Fibroblast of lung (primary cell): ENCODE data around the gene TPSD1.

Experiments used
- EZH2 ChIP-seq: IDR thresholded peaks from 2 replicates; pipeline ENCODE4 v1.5.1; 2012; ENCODE audit warnings: low read length, control low read depth, mild to moderate bottlenecking; ENCODE audit errors: missing control alignments
- TF ChIP-seq, protein P1 (sequence below), 2 donors: IDR thresholded peaks in 1 of 2; conservative IDR thresholded peaks in 1 of 2; 1 replicate in 1 of 2; 2 replicates in 1 of 2; pipeline ENCODE4 v1.5.1; 2011 to 2012; ENCODE audit warnings: low read length in 2 of 2, control low read depth in 1 of 2, inconsistent platforms in 1 of 2, low read depth in 1 of 2, mild to moderate bottlenecking in 1 of 2

DNA sequence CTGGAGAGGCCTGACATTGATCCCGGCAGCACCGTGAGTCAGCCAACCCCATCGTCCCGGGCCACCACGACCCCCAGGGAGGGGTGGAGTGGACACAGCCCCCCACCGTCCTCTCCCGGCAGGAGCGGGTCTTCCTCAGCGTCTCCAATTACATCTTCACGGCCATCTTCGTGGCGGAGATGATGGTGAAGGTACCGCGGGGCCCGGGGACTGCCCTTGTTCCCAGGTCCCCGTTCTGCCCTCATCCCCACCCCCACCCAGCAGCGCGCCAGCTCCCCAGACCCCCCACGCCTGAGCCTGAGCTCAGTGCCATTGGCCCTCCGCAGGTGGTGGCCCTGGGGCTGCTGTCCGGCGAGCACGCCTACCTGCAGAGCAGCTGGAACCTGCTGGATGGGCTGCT lies 45.4 kb upstream of the TPSD1 start:
- no peak for TF ChIP-seq EZH2
- TF ChIP-seq, protein P1, sequence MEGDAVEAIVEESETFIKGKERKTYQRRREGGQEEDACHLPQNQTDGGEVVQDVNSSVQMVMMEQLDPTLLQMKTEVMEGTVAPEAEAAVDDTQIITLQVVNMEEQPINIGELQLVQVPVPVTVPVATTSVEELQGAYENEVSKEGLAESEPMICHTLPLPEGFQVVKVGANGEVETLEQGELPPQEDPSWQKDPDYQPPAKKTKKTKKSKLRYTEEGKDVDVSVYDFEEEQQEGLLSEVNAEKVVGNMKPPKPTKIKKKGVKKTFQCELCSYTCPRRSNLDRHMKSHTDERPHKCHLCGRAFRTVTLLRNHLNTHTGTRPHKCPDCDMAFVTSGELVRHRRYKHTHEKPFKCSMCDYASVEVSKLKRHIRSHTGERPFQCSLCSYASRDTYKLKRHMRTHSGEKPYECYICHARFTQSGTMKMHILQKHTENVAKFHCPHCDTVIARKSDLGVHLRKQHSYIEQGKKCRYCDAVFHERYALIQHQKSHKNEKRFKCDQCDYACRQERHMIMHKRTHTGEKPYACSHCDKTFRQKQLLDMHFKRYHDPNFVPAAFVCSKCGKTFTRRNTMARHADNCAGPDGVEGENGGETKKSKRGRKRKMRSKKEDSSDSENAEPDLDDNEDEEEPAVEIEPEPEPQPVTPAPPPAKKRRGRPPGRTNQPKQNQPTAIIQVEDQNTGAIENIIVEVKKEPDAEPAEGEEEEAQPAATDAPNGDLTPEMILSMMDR (conservative IDR thresholded peaks at IDR 0.05 in 1 of 2, IDR thresholded peaks at IDR 0.05 in 1 of 2; ENCODE audit: low read depth in 1 of 2, low read length in 2 of 2) = no peak
